ENCODE data around the gene VWC2. TPM values are rescaled to one million over a fixed set of nuclear protein-coding genes. Genes with fewer than 3 reads are reported as not detected.
"Not testable (repeated sequence)": the region's sequence is repeated elsewhere in the genome, so short reads cannot be mapped to it uniquely, and the experiment has no call there.

VWC2 gene
- total RNA-seq, 1 experiment from 2014 or later, result not detected

- H3K27me3 ChIP-seq (replicated peaks; ENCODE audit: control insufficient read depth, insufficient read depth, low read length), result no peaks in the 10 kb centered on the region
- H3K4me3 ChIP-seq (ENCODE audit: low read depth, low read length), result no peak overlapping the region
- Mint-ChIP-seq H3K4me3 (ENCODE audit: unreplicated experiment) (no peak overlapping the region), H3K27me3 (ENCODE audit: insufficient read depth, unreplicated experiment) (peaks cover 9% of the 10 kb centered on the region), H3K27ac (ENCODE audit: unreplicated experiment) (no peak overlapping the region), H3K9me3 (ENCODE audit: unreplicated experiment) (no peaks in the 10 kb centered on the region), H3K4me1 (ENCODE audit: low read depth, unreplicated experiment) (no peaks in the 10 kb centered on the region), H3K36me3 (ENCODE audit: insufficient read depth, unreplicated experiment) (no peaks in the 10 kb centered on the region)
- BruUV-seq (replicated peaks), result no TSS peak
- no peaks in the 10 kb centered on the region for H3K4me1 ChIP-seq
- TF ChIP-seq CTCF (IDR thresholded peaks at IDR 0.05; ENCODE audit: insufficient read depth in 1 of 2, low read depth in 1 of 2, low read length in 1 of 2, severe bottlenecking in 1 of 2, unreplicated experiment in 1 of 2), result no peak
- no peak for DNase-seq
- intact Hi-C loops (cut with micrococcal nuclease; ENCODE audit: unreplicated experiment), result no loop called here
- no peaks in the 10 kb centered on the region for H3K9me3 ChIP-seq
- H3K36me3 ChIP-seq (ENCODE audit: control insufficient read depth, insufficient read depth, low read length), result no peaks in the 10 kb centered on the region
- ChIA-PET POLR2A (no interaction called here), CTCF (no interaction called here)
Observed at GRCh38 chr7:49845626-49846025, 72.2 kb downstream of the VWC2 start.

GRCh38 chr7:49848211-49848841 lies 74.9 kb downstream of the VWC2 start:
- TF ChIP-seq CTCF (IDR thresholded peaks at IDR 0.05; ENCODE audit: insufficient read depth in 1 of 2, low read depth in 1 of 2, low read length in 1 of 2, severe bottlenecking in 1 of 2, unreplicated experiment in 1 of 2), result no peak
- POLR2A ChIA-PET, result no interaction called here
- no peaks in the 10 kb centered on the region for H3K36me3 Mint-ChIP-seq (ENCODE audit: insufficient read depth, unreplicated experiment)
- H3K9me3 ChIP-seq, result no peaks in the 10 kb centered on the region
- H3K27me3 Mint-ChIP-seq (ENCODE audit: insufficient read depth, unreplicated experiment), result peaks cover 9% of the 10 kb centered on the region
- intact Hi-C loops (cut with micrococcal nuclease; ENCODE audit: unreplicated experiment), result no loop called here
- H3K36me3 ChIP-seq (ENCODE audit: control insufficient read depth, insufficient read depth, low read length), result no peaks in the 10 kb centered on the region
- no peaks in the 10 kb centered on the region for H3K4me1 Mint-ChIP-seq (ENCODE audit: low read depth, unreplicated experiment)
- H3K4me3 Mint-ChIP-seq (ENCODE audit: unreplicated experiment), result no peak overlapping the region
- CTCF ChIA-PET, result no interaction called here
- H3K9me3 Mint-ChIP-seq (ENCODE audit: unreplicated experiment), result no peaks in the 10 kb centered on the region
- DNase-seq, result no peak
- H3K4me1 ChIP-seq, result no peaks in the 10 kb centered on the region
- H3K4me3 ChIP-seq (ENCODE audit: low read depth, low read length), result no peak overlapping the region
- H3K27me3 ChIP-seq (replicated peaks; ENCODE audit: control insufficient read depth, insufficient read depth, low read length), result no peaks in the 10 kb centered on the region
- no peak overlapping the region for H3K27ac Mint-ChIP-seq (ENCODE audit: unreplicated experiment)
- no TSS peak for BruUV-seq (replicated peaks)

GRCh38 chr7:49850921-49851613 lies 77.6 kb downstream of the VWC2 start:
- no peak for DNase-seq

DNA sequence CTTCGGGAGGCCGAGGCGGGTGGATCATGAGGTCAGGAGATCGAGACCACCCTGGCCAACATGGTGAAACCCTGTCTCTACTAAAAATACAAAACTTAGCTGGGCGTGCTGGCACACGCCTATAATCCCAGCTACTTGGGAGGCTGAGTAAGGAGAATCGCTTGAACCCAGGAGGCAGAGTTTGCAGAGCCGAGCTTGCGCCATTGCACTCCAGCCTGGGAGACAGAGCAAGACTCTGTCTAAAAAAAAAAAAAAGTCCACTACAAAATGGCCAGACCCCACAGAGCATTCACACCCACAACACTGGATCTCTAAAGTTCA lies 78.1 kb downstream of the VWC2 start:
- H3K27ac Mint-ChIP-seq (ENCODE audit: unreplicated experiment); POLR2A ChIA-PET; H3K4me3 Mint-ChIP-seq (ENCODE audit: unreplicated experiment); H3K27me3 ChIP-seq (replicated peaks; ENCODE audit: control insufficient read depth, insufficient read depth, low read length); BruUV-seq (replicated peaks); H3K36me3 ChIP-seq (ENCODE audit: control insufficient read depth, insufficient read depth, low read length); H3K4me1 Mint-ChIP-seq (ENCODE audit: low read depth, unreplicated experiment); H3K4me3 ChIP-seq (ENCODE audit: low read depth, low read length); H3K4me1 ChIP-seq; H3K27me3 Mint-ChIP-seq (ENCODE audit: insufficient read depth, unreplicated experiment); DNase-seq; H3K36me3 Mint-ChIP-seq (ENCODE audit: insufficient read depth, unreplicated experiment); H3K9me3 ChIP-seq; H3K9me3 Mint-ChIP-seq (ENCODE audit: unreplicated experiment): not testable (repeated sequence)
- CTCF ChIA-PET, result interaction anchor here (1.3 kb wide), 1 partner anchor 850 kb away, joined by 3 read pairs; no protein-coding TSS in a partner anchor
- intact Hi-C loops (cut with micrococcal nuclease; ENCODE audit: unreplicated experiment), result loop anchor here (5.0 to 10.0 kb wide), 3 partner anchors 974 to 1427 kb away; no protein-coding TSS in a partner anchor

More at GRCh38 chr7:49850921-49851613, 77.6 kb downstream of the VWC2 start:
- H3K27me3 Mint-ChIP-seq (ENCODE audit: insufficient read depth, unreplicated experiment), result peaks cover 5% of the 10 kb centered on the region
- Histone ChIP-seq H3K4me3 (ENCODE audit: low read depth, low read length) (no peak overlapping the region), H3K27me3 (replicated peaks; ENCODE audit: control insufficient read depth, insufficient read depth, low read length) (no peaks in the 10 kb centered on the region), H3K4me1 (no peaks in the 10 kb centered on the region), H3K36me3 (ENCODE audit: control insufficient read depth, insufficient read depth, low read length) (no peaks in the 10 kb centered on the region), H3K9me3 (no peaks in the 10 kb centered on the region)
- H3K9me3 Mint-ChIP-seq (ENCODE audit: unreplicated experiment), result no peaks in the 10 kb centered on the region
- intact Hi-C loops (cut with micrococcal nuclease; ENCODE audit: unreplicated experiment), result loop anchor here (5.0 to 10.0 kb wide), 3 partner anchors 974 to 1426 kb away; no protein-coding TSS in a partner anchor
- ChIA-PET CTCF (no interaction called here), POLR2A (no interaction called here)
- BruUV-seq (replicated peaks), result no TSS peak
- H3K36me3 Mint-ChIP-seq (ENCODE audit: insufficient read depth, unreplicated experiment), result no peaks in the 10 kb centered on the region
- H3K4me3 Mint-ChIP-seq (ENCODE audit: unreplicated experiment), result no peak overlapping the region
- H3K4me1 Mint-ChIP-seq (ENCODE audit: low read depth, unreplicated experiment), result no peaks in the 10 kb centered on the region
- H3K27ac Mint-ChIP-seq (ENCODE audit: unreplicated experiment), result no peak overlapping the region
- TF ChIP-seq CTCF (IDR thresholded peaks at IDR 0.05; ENCODE audit: insufficient read depth in 1 of 2, low read depth in 1 of 2, low read length in 1 of 2, severe bottlenecking in 1 of 2, unreplicated experiment in 1 of 2), result peak in 1 of 2 experiments; percentile 9
